Brain microvascular endothelial cell (primary cell): ENCODE data around the gene STARD7.

Source experiments
- DNase-seq: peaks from one replicate; pipeline ENCODE4 v3.0.0-alpha.2; 2020
- H3K27ac ChIP-seq: fragments of 250-450 bp; sonication (Bioruptor Pico); 2 replicates; pipeline ENCODE4 v1.5.1; 2020; ENCODE audit warnings: mild to moderate bottlenecking, moderate library complexity
- H3K27me3 ChIP-seq: fragments of 250-450 bp; sonication (Bioruptor Pico); replicated peaks from 2 replicates; pipeline ENCODE4 v1.5.1; 2020; ENCODE audit warnings: mild to moderate bottlenecking
- H3K36me3 ChIP-seq: fragments of 250-450 bp; sonication (Bioruptor Pico); replicated peaks from 2 replicates; pipeline ENCODE4 v1.5.1; 2020; ENCODE audit warnings: mild to moderate bottlenecking
- H3K4me3 ChIP-seq: 2 replicates; pipeline ENCODE4 v1.5.1; 2011; ENCODE audit warnings: low read depth, mild to moderate bottlenecking, control low read depth, low read length, moderate library complexity
- CTCF ChIP-seq: IDR thresholded peaks from 2 replicates; pipeline ENCODE4 v1.5.1; 2011; ENCODE audit warnings: low read depth, mild to moderate bottlenecking, moderate library complexity, low read length, control low read depth, inconsistent platforms; ENCODE audit errors: missing control alignments
- in situ Hi-C: cut with HindIII; loops from 2 replicates; pipeline ENCODE4 v1.10.0; 2017; ENCODE audit warnings: low sequenced_read_pairs, low pct_ligation_motif_present

The STARD7 gene

GRCh38 chr2:96180002-96180401 is 28.6 kb downstream of the STARD7 start:
- no peak overlapping the region for H3K4me3 ChIP-seq
- in situ Hi-C loops, result no loop called here
- TF ChIP-seq CTCF, result no peak
- DNase-seq, result no peak
- H3K27me3 ChIP-seq, result no peaks in the 10 kb centered on the region
- H3K27ac ChIP-seq, result no peak overlapping the region
- H3K36me3 ChIP-seq, result peaks cover 10% of the 10 kb centered on the region

GRCh38 chr2:96176661-96177060 is 32.0 kb downstream of the STARD7 start:
- H3K27ac ChIP-seq, result no peak overlapping the region
- no peak overlapping the region for H3K4me3 ChIP-seq
- no peak for DNase-seq
- TF ChIP-seq CTCF, result no peak
- in situ Hi-C loops, result no loop called here
- no peaks in the 10 kb centered on the region for H3K27me3 ChIP-seq
- H3K36me3 ChIP-seq, result no peaks in the 10 kb centered on the region

GRCh38 chr2:96175951-96176350 is 32.7 kb downstream of the STARD7 start:
- DNase-seq, result peak; percentile 89
- TF ChIP-seq CTCF, result no peak
- Histone ChIP-seq H3K4me3 (no peak overlapping the region), H3K27me3 (no peaks in the 10 kb centered on the region), H3K36me3 (no peaks in the 10 kb centered on the region), H3K27ac (no peak overlapping the region)
- in situ Hi-C loops, result no loop called here

GRCh38 chr2:96174251-96175144 is 34.1 kb downstream of the STARD7 start:
- H3K27me3 ChIP-seq, result no peaks in the 10 kb centered on the region

GRCh38 chr2:96171831-96172230 is 36.8 kb downstream of the STARD7 start:
- Histone ChIP-seq H3K27ac (no peak overlapping the region), H3K4me3 (no peak overlapping the region), H3K36me3 (no peaks in the 10 kb centered on the region), H3K27me3 (no peaks in the 10 kb centered on the region)
- TF ChIP-seq CTCF, result no peak
- in situ Hi-C loops, result no loop called here
- DNase-seq, result no peak

More at GRCh38 chr2:96174251-96175144, 34.1 kb downstream of the STARD7 start:
- in situ Hi-C loops, result no loop called here
- Histone ChIP-seq H3K27ac (no peak overlapping the region), H3K36me3 (no peaks in the 10 kb centered on the region), H3K4me3 (no peak overlapping the region)
- TF ChIP-seq CTCF, result peak; percentile 97
- peak; percentile 41 for DNase-seq

- no peak for DNase-seq
- no peaks in the 10 kb centered on the region for H3K27me3 ChIP-seq
- H3K36me3 ChIP-seq, result no peaks in the 10 kb centered on the region
- no peak overlapping the region for H3K4me3 ChIP-seq
- no peak overlapping the region for H3K27ac ChIP-seq
- in situ Hi-C loops, result no loop called here
- no peak for TF ChIP-seq CTCF
Measured at GRCh38 chr2:96170626-96171025, 38.0 kb downstream of the STARD7 start.
